Uterus (tissue), 4 donors: ENCODE data around the gene TBX5. TPM values are rescaled to one million over a fixed set of nuclear protein-coding genes. Genes with fewer than 3 reads are reported as not detected.

Experiments used
- DNase-seq, 2 donors: peaks; one replicate each; pipeline ENCODE4 v3.0.0-alpha.2; 2019 to 2020
- H3K27ac ChIP-seq, 2 donors: fragments of 200-600 bp; sonication (generic); 1 replicate in 1 of 2; 2 replicates in 1 of 2; pipeline ENCODE4 v1.5.1; 2016 to 2018
- H3K27me3 ChIP-seq, 2 donors: fragments of 200-600 bp; sonication (generic); one replicate each; pipeline ENCODE4 v1.5.1; 2018 to 2019; ENCODE audit warnings: control low read depth in 1 of 2
- H3K36me3 ChIP-seq, 2 donors: fragments of 200-600 bp; sonication (generic); one replicate each; pipeline ENCODE4 v1.5.1; 2019; ENCODE audit warnings: control low read depth in 1 of 2
- H3K4me1 ChIP-seq, 2 donors: fragments of 200-600 bp; sonication (generic); one replicate each; pipeline ENCODE4 v1.5.1; 2018 to 2019; ENCODE audit warnings: control low read depth in 1 of 2
- H3K4me3 ChIP-seq, 2 donors: fragments of 200-600 bp; sonication (generic); 1 replicate in 1 of 2; 2 replicates in 1 of 2; pipeline ENCODE4 v1.5.1; 2018 to 2019; ENCODE audit warnings: mild to moderate bottlenecking in 1 of 2
- H3K9me3 ChIP-seq, 2 donors: fragments of 200-600 bp; sonication (generic); one replicate each; pipeline ENCODE4 v1.5.1; 2019; ENCODE audit warnings: control low read depth in 1 of 2
- CTCF ChIP-seq, 4 experiments: fragments of 200-600 bp in 2 of 4; fragments of 450-650 bp in 2 of 4; sonication (generic) in 2 of 4; IDR thresholded peaks; one replicate each; pipeline ENCODE4 v1.5.1; 2016 to 2019; ENCODE audit warnings: antibody characterized with exemption in 4 of 4, mild to moderate bottlenecking in 2 of 4, moderate library complexity in 1 of 4
- POLR2A ChIP-seq, 2 donors: fragments of 450-650 bp; IDR thresholded peaks; one replicate each; pipeline ENCODE4 v1.6.1; 2016; ENCODE audit warnings: antibody characterized with exemption in 2 of 2, mild to moderate bottlenecking in 1 of 2, moderate library complexity in 1 of 2
- intact Hi-C: fragments of 100-400 bp; cut with DNase I; formaldehyde crosslinking; loops from one replicate; pipeline ENCODE4 v1.15.1; 2023; ENCODE audit warnings: low total_unique reads
- total RNA-seq, 4 donors: library from RNA; depleted of rRNA in 3 of 4; stranded (reverse); fragments of >200 nt in 3 of 4; gene quantifications; one replicate each; pipeline versions ENCODE4 v1.1.0 to v1.2.4, GENCODE V29; 2014 to 2023
- donor health status: DM: yes; HTN: yes; CAD: no.

Gene TBX5
- total RNA-seq, 4 donors from 2014 or later, result not detected

DNA sequence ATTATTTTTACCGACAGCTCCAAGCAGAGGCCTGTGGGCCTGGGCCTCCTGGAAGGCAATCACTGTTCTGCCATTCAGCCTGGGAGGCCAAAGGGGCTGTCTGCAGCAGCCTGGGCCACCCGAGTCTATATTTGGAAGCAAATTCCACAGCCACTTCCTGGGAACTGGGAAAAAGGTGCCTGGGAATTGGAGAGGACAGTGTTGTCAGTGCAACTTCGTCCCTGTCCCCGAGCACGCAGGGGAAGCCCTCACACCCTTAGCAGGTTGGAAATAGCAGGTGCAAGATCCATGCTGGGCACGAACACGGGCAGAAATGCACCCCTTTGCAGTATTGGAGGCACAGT, 9.6 kb upstream of the TBX5 start:
- Histone ChIP-seq H3K27me3 (peaks cover 0 to 62% of the 10 kb centered on the region in 2 donors), H3K9me3 (no peaks in the 10 kb centered on the region), H3K36me3 (no peaks in the 10 kb centered on the region), H3K4me1 (no peaks in the 10 kb centered on the region), H3K4me3 (no peak overlapping the region), H3K27ac (no peak overlapping the region)
- no peak for DNase-seq
- intact Hi-C loops, result no loop called here
- TF ChIP-seq CTCF (IDR thresholded peaks at IDR 0.05) (no peak), POLR2A (IDR thresholded peaks at IDR 0.05) (no peak)

DNA sequence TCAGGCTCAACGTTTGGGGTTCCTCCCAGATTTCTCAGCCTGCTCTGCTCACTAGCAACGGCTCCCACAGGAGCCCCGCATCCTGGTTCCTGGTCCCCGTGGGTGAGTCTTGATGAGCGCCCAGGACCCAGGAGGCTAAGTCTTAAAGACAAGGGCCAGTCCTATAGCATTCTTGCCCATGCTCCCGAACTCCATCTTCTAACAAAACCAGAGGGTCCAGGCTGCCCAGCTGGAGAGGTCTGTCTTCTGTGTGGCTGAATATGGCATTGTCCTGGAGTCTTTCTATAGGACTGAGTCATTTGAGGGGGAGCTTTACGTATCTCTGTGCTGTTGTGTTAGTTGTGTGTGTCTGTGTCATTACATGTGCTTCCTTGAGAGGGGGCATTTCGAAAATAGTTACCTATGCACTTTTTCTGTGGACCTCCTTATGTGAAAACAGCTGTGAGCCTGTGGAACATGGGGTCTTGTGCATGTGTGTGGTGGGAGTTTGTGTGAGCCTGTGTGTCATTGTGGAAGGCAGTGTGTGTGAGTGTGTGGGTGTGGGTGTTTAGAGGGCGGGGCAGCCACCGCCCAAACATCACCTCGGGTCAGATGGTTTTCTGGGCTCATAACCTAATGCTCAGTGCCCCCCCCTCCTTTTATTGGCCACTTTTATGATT, 9.1 kb upstream of the TBX5 start:
- H3K4me1 ChIP-seq, result no peaks in the 10 kb centered on the region

GRCh38 chr12:114414031-114414865, 8.3 kb upstream of the TBX5 start:
- no peak overlapping the region for H3K27ac ChIP-seq
- no peak overlapping the region for H3K4me3 ChIP-seq
- intact Hi-C loops, result no loop called here
- no peaks in the 10 kb centered on the region for H3K9me3 ChIP-seq
- TF ChIP-seq CTCF (IDR thresholded peaks at IDR 0.05) (no peak), POLR2A (IDR thresholded peaks at IDR 0.05) (no peak)
- no peaks in the 10 kb centered on the region for H3K36me3 ChIP-seq
- H3K4me1 ChIP-seq, result peaks cover 0 to 3% of the 10 kb centered on the region in 2 donors
- peaks cover 4 to 73% of the 10 kb centered on the region in 2 donors for H3K27me3 ChIP-seq
- no peak for DNase-seq

More for the DNA sequence above, 9.1 kb upstream of the TBX5 start:
- no peak for TF ChIP-seq CTCF (IDR thresholded peaks at IDR 0.05)
- TF ChIP-seq POLR2A (IDR thresholded peaks at IDR 0.05), result no peak
- no peaks in the 10 kb centered on the region for H3K9me3 ChIP-seq
- H3K27ac ChIP-seq, result no peak overlapping the region
- DNase-seq, result no peak
- no peaks in the 10 kb centered on the region for H3K36me3 ChIP-seq
- intact Hi-C loops, result no loop called here
- H3K4me3 ChIP-seq, result no peak overlapping the region
- H3K27me3 ChIP-seq, result peaks cover 0 to 67% of the 10 kb centered on the region in 2 donors

- H3K27ac ChIP-seq, result no peak overlapping the region
- peaks cover 0 to 10% of the 10 kb centered on the region in 2 donors for H3K4me1 ChIP-seq
- DNase-seq, result no peak
- H3K4me3 ChIP-seq, result no peak overlapping the region
- H3K27me3 ChIP-seq, result peaks cover 7 to 83% of the 10 kb centered on the region in 2 donors
- intact Hi-C loops, result no loop called here
- H3K36me3 ChIP-seq, result no peaks in the 10 kb centered on the region
- no peaks in the 10 kb centered on the region for H3K9me3 ChIP-seq
- TF ChIP-seq CTCF (IDR thresholded peaks at IDR 0.05), result no peak
- no peak for TF ChIP-seq POLR2A (IDR thresholded peaks at IDR 0.05)
Observed at GRCh38 chr12:114412825-114413749, 7.1 kb upstream of the TBX5 start.
